Suprapubic skin (tissue), 4 donors: ENCODE data around the gene NAA80. TPM values are rescaled to one million over a fixed set of nuclear protein-coding genes. Genes with fewer than 3 reads are reported as not detected.
A peak's percentile ranks its signal among the peaks of the same experiment; 100 is the strongest.

ENCODE experiments used
- DNase-seq, 2 donors: peaks; one replicate each; pipeline ENCODE4 v3.0.0-alpha.2; 2019; ENCODE audit warnings: low spot score in 2 of 2
- H3K27ac ChIP-seq: fragments of 200-600 bp; sonication (generic); one replicate; pipeline ENCODE4 v1.5.1; 2019
- H3K27me3 ChIP-seq: fragments of 200-600 bp; sonication (generic); one replicate; pipeline ENCODE4 v1.5.1; 2019
- H3K36me3 ChIP-seq: fragments of 200-600 bp; sonication (generic); one replicate; pipeline ENCODE4 v1.5.1; 2019
- H3K4me1 ChIP-seq: fragments of 200-600 bp; sonication (generic); one replicate; pipeline ENCODE4 v1.5.1; 2019
- H3K4me3 ChIP-seq: fragments of 200-600 bp; sonication (generic); one replicate; pipeline ENCODE4 v1.5.1; 2019; ENCODE audit warnings: mild to moderate bottlenecking
- H3K9me3 ChIP-seq: fragments of 200-600 bp; sonication (generic); one replicate; pipeline ENCODE4 v1.5.1; 2019
- CTCF ChIP-seq, 2 donors: fragments of 200-600 bp in 1 of 2; fragments of 450-650 bp in 1 of 2; sonication (generic) in 1 of 2; IDR thresholded peaks; one replicate each; pipeline ENCODE4 v1.5.1; 2016 to 2019; ENCODE audit warnings: antibody characterized with exemption in 2 of 2, mild to moderate bottlenecking in 1 of 2, moderate library complexity in 1 of 2
- EP300 ChIP-seq: sonication (generic); formaldehyde crosslinking; IDR thresholded peaks from one replicate; pipeline ENCODE4 v1.6.1; 2017; ENCODE audit warnings: antibody characterized with exemption
- POLR2A ChIP-seq, 2 donors: fragments of 450-650 bp; IDR thresholded peaks; one replicate each; pipeline ENCODE4 v1.6.1; 2017; ENCODE audit warnings: antibody characterized with exemption in 2 of 2, mild to moderate bottlenecking in 2 of 2, moderate library complexity in 2 of 2
- POLR2AphosphoS5 ChIP-seq, 3 donors: sonication (generic); formaldehyde crosslinking; IDR thresholded peaks; one replicate each; pipeline ENCODE4 v1.6.1; 2017; ENCODE audit warnings: antibody characterized with exemption in 3 of 3
- WGBS: methylation state at CpG from one replicate; pipeline ENCODE4 v1.1.5; 2018; 5-methylcytosine and 5-hydroxymethylcytosine counted together
- total RNA-seq, 4 donors: library from RNA; depleted of rRNA; stranded (reverse); fragments of >200 nt; gene quantifications; one replicate each; pipeline ENCODE4 v1.1.0, GENCODE V29; 2016

NAA80 gene
- total RNA-seq, 4 donors from 2014 or later, result 19.5 to 23.4 (median 20.3) TPM

DNA sequence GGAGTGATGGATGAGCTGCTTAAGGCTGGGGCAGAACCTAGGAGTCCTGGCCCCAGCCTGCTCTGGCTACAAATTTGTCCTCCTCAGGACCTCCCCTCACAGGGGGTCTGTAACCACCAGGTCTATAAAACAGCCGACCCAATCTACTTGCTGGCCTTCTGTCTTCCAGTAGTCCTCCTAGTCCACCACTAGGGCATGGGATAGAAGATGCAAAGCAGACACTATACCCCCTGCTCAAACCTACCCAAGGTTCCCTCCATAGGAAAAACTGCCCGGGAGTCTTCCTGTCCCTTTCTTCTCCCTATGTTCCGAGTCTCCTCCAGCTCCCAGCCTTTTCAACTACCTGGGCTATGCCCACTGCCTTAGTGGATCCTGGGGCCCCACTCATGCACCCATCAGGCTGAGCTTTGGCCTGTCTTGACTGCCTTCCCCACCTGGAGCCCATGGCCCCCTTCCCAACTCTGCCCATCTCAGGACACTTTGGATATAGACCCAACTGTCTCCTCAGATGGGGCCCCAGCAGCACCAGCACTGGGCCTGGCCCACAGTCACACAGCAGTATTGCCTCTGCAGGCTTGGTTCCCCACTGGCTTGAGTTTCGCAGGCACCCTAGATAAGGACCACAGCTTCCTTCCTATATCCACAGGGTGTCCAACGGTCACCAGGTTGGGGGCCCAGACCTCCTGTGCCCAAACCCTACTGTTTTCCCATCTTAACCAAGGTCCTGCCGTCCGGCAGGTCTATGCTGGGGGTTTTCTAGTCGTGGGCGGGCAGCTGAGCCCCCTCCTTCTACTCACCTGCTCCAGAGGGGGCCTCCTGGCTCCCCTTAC, 1.1 kb downstream of the NAA80 start:
- peak in 1 of 2 donors; percentile 75 for DNase-seq
- 45% methylated on average over 9 of the region's 9 CpGs for WGBS
- TF ChIP-seq POLR2AphosphoS5 (IDR thresholded peaks at IDR 0.05) (no peak), EP300 (no peak), CTCF (IDR thresholded peaks at IDR 0.05) (no peak), POLR2A (IDR thresholded peaks at IDR 0.05) (no peak)
- Histone ChIP-seq H3K9me3 (no peaks in the 10 kb centered on the region), H3K27ac (peak overlapping the region; percentile 89), H3K4me1 (peaks cover 42% of the 10 kb centered on the region), H3K27me3 (no peaks in the 10 kb centered on the region), H3K4me3 (peak overlapping the region; percentile 71), H3K36me3 (peaks cover 9% of the 10 kb centered on the region)

- WGBS, result no CpG with 5 or more reads among the region's 2 CpGs
These were observed 1.8 kb downstream of the NAA80 start for GRCh38 chr3:50297384-50297775.

GRCh38 chr3:50296721-50297383, 2.4 kb downstream of the NAA80 start:
- no peak for TF ChIP-seq CTCF (IDR thresholded peaks at IDR 0.05)
- TF ChIP-seq EP300, result no peak
- no peak for TF ChIP-seq POLR2A (IDR thresholded peaks at IDR 0.05)
- no peak for TF ChIP-seq POLR2AphosphoS5 (IDR thresholded peaks at IDR 0.05)
- H3K4me3 ChIP-seq, result no peak overlapping the region
- H3K27me3 ChIP-seq, result no peaks in the 10 kb centered on the region
- peaks cover 43% of the 10 kb centered on the region for H3K4me1 ChIP-seq
- DNase-seq, result peak in 1 of 2 donors; percentile 71
- H3K9me3 ChIP-seq, result no peaks in the 10 kb centered on the region
- WGBS, result 91% methylated on average over 8 of the region's 18 CpGs
- H3K27ac ChIP-seq, result no peak overlapping the region
- peaks cover 9% of the 10 kb centered on the region for H3K36me3 ChIP-seq

More at GRCh38 chr3:50297384-50297775, 1.8 kb downstream of the NAA80 start:
- Histone ChIP-seq H3K9me3 (no peaks in the 10 kb centered on the region), H3K27ac (no peak overlapping the region), H3K4me3 (no peak overlapping the region), H3K27me3 (no peaks in the 10 kb centered on the region), H3K4me1 (peaks cover 45% of the 10 kb centered on the region), H3K36me3 (peaks cover 9% of the 10 kb centered on the region)
- DNase-seq, result peak in 1 of 2 donors; percentile 77
- no peak for TF ChIP-seq EP300
- no peak for TF ChIP-seq POLR2AphosphoS5 (IDR thresholded peaks at IDR 0.05)
- TF ChIP-seq POLR2A (IDR thresholded peaks at IDR 0.05), result no peak
- TF ChIP-seq CTCF (IDR thresholded peaks at IDR 0.05), result no peak

DNA sequence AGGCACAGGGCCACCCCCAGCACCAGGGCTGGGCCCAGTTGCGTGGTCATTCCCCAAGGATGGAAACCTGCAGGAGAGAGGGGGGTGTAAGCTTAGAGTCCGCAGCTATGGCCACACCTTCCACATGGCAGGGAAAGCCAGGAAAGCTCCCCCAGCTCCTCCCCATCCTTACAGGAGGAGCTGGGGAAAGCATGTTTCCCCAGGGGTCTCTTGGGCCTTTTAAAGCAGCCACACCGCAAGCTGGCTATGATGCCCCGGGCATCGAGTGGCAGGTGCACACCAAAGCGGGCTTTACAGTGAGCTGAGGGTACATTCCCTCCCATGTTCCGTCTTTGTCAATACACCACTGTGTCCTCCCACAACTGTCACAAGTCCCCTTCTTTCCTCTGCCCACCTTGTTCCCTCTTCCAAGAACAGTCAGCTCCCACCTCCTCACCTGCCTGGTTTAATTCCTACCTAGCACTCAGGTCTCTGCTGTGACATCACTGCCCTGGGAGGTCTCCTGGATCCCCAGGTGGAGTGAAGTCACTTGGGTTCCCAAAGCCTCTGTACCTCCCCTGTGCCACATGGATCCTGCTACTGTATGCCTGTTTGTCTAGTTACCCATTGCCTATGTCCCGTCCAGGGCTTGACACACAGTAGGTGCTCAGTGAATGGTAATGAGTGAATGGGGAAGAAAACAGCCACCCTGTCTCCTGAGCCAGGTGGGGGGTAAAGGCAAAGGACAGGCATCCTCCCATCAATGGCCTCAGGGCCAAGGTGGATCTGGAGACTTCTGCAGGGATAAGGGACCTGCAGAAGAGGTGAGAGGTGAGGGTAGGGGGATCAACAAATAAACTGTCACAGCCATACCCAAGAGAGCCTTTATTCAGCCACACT, 3.4 kb downstream of the NAA80 start:
- peaks cover 47% of the 10 kb centered on the region for H3K4me1 ChIP-seq
- H3K27me3 ChIP-seq, result no peaks in the 10 kb centered on the region

More for the DNA sequence above, 3.4 kb downstream of the NAA80 start:
- DNase-seq, result no peak
- 81% methylated on average over 6 of the region's 8 CpGs for WGBS
- TF ChIP-seq EP300 (no peak), POLR2A (IDR thresholded peaks at IDR 0.05) (no peak), CTCF (IDR thresholded peaks at IDR 0.05) (no peak), POLR2AphosphoS5 (IDR thresholded peaks at IDR 0.05) (no peak)
- Histone ChIP-seq H3K27ac (no peak overlapping the region), H3K36me3 (peaks cover 9% of the 10 kb centered on the region), H3K9me3 (no peaks in the 10 kb centered on the region), H3K4me3 (no peak overlapping the region)
